GM18502 (cell line): ENCODE measurements around the gene CUL9.

Source experiments
- ATAC-seq: cut with Tn5 transposase; IDR thresholded peaks from one replicate; pipeline ENCODE4 v1.9.1; 2021; ENCODE audit warnings: mild to moderate bottlenecking; ENCODE audit not compliant: unreplicated experiment, poor library complexity

The CUL9 gene

DNA sequence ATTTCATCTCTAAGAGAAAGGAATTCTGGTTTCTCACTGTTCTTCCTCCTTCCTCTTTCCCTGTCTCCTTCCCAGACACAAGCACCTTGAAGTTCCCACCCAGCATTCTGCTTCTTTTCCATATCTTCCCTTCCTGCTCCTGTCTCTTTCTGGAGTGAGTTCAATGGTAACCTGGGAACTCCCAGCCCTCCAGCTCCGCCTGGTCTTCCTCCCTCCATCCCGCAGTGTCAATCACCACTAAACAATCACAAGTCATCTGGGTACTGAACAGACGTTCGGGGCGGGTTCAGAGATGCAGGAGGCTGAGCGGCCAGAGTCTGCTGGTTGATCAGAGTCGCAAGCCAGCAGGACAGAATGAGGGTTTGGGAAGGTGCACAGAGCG lies 69.0 kb downstream of the CUL9 start:
- no peak for ATAC-seq

DNA sequence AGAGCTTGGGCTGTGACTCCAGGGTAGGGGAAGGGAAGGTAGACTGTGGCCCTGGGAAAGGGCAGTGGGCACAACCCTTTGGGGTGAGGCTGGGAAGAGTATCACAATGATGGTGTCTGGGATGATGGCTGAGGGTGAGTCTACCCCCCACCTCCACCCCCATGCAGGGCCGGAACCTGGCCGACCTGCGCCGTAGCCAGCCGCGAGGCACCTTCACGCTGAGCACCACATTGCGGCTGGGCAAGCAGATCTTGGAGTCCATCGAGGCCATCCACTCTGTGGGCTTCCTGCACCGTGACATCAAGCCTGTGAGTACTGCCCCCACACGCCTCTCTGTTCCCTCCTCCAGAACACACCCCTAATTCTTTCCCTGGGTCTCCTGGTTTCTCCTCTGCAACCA lies 71.4 kb downstream of the CUL9 start:
- no peak for ATAC-seq

DNA sequence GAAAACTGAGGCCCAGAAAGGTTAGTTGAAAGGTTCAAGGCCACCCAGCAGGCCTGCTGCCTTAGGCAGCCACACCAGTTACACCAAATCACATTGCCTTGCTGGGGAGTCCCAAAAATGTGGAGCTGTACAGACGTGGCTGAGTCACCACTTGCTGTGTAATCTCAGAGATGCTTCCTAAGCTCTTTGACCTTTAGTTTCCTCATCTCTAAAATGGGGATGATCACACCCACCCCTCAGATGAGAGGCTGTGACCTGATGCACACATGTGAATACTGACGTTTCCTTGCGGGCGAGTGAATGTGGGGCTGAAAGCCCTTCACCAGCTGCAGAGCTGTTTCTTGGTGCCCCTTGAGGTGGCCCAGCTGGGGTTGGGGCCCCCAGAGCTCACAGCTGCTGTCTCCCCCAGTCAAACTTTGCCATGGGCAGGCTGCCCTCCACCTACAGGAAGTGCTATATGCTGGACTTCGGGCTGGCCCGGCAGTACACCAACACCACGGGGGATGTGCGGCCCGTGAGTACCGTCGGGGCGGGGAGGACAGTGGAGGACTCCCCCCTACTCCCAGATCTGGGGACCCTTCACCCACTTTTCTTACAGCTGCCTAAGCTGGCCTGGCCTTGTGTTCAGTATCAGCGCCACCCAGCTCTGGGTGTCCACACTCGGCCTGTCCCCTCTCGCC lies 72.3 kb downstream of the CUL9 start:
- no peak for ATAC-seq

DNA sequence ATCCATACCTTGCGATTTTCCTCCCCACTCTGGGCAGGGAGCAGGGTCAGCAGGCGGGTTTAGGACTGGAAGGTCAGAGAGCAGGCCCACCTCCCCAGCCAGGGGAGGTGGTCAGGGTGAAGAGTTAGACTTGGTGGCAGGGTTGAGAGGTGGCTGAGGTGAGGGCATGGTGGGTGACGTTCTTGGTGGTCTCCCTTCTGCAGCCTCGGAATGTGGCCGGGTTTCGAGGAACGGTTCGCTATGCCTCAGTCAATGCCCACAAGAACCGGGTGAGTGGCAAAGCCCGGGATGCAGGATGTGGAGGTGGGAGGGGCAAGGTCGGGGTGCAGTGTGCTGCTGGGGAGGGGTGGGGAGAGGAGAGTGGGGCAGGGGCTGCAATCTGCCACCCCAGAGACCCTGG lies 72.8 kb downstream of the CUL9 start:
- ATAC-seq = no peak

DNA sequence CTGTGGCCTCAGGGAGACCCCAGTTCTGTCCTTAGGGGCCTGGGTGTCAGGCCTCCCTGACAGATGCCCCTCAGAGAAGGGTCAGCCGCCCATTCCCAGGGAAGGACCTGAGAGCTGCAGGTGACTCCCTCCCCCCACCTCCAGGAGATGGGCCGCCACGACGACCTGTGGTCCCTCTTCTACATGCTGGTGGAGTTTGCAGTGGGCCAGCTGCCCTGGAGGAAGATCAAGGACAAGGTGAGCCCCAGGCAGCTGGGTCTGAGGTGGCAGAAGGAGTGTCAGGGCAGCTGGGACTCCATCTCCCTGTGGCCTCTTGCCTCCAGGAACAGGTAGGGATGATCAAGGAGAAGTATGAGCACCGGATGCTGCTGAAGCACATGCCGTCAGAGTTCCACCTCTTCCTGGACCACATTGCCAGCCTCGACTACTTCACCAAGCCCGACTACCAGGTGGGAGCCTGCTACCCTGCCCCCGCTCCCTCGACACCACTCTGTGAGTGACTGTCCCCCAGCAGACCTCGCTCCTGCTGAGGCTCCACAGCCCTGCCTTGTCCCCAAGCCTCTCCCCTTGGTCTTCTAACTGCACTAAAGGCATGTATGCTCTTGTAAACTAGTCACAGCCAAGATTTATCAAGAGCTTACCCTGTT lies 73.5 kb downstream of the CUL9 start:
- ATAC-seq = no peak

DNA sequence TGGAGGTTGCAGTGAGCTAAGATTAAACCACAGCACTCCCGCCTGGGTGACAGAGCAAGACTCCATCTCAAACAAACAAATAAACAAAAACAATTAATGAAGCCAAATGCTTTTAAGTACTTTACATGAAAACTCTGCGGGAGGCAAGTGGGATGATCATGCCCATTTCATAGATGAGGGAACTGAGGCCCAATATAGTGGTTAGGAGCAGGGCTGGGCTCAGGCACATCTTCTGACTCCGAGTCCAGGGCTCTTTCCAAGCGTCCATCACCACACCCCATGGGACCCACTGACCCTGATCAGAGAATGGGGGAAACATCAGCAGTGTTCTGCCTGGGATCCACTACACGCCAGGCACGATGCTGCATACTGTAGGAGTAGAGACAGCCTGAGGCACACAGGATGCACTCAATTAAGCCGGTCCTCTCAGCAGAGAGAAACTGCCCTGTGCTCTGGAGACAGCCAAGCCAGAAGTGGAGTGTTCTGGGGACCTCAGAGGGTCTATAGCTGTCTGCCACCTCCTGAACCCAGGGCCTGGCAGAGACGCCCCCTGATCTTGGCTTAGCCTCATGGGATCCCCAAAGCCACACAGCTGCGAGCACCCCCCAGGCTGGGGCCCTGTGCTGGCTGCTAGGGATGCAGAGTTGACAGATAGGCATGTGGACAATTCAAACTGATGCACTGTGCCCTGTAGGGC lies 74.8 kb downstream of the CUL9 start:
- ATAC-seq = no peak

DNA sequence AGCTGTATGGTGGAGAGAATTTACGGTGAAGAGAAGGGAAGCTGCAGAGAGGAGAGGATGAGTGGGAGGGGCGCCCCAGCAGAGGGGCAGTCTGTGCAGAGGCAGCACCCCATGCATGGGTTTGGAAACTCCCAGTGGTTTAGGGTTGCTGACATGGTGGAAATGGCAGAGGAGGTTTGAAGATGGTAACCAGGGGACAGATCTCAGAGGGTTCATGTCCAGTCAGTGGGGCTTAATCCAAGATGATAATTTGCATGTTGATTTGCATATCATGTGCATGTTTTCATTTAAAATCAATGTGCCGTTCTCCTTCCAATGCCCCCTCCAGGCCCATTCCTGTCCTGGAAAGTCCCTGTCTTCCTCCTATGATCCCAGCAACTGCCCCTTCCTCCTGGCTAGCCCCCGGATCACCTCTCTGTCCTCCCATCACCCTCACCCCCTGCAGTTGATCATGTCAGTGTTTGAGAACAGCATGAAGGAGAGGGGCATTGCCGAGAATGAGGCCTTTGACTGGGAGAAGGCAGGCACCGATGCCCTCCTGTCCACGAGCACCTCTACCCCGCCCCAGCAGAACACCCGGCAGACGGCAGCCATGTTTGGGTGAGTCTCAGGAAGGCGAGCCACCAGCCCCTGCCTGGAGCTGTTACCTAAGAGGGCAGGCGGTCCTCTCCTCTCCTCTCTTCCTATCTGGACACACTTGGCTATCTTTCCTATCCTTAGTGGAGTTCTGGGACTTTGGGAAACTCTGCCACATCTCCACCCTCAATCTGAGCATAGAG lies 75.6 kb downstream of the CUL9 start:
- ATAC-seq = no peak

DNA sequence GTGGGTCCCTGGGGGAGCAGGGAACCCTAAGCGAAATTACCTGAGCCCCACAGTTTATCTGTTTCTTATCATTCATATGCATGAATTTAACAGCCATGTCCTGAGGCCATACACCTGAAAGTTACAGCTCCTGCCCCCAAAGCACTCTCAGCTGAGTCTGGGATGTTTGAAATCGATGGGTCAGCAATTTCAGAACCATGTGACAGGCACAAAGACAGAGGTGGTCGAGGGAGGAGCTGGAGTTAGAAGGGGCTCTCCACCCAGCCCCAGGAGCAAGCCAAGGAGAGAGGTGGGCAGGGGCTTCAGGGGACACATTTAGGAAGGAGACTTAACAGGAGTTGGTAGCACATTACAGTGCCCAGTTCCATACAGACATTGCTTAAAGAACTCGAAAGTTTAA lies 76.2 kb downstream of the CUL9 start:
- no peak for ATAC-seq

DNA sequence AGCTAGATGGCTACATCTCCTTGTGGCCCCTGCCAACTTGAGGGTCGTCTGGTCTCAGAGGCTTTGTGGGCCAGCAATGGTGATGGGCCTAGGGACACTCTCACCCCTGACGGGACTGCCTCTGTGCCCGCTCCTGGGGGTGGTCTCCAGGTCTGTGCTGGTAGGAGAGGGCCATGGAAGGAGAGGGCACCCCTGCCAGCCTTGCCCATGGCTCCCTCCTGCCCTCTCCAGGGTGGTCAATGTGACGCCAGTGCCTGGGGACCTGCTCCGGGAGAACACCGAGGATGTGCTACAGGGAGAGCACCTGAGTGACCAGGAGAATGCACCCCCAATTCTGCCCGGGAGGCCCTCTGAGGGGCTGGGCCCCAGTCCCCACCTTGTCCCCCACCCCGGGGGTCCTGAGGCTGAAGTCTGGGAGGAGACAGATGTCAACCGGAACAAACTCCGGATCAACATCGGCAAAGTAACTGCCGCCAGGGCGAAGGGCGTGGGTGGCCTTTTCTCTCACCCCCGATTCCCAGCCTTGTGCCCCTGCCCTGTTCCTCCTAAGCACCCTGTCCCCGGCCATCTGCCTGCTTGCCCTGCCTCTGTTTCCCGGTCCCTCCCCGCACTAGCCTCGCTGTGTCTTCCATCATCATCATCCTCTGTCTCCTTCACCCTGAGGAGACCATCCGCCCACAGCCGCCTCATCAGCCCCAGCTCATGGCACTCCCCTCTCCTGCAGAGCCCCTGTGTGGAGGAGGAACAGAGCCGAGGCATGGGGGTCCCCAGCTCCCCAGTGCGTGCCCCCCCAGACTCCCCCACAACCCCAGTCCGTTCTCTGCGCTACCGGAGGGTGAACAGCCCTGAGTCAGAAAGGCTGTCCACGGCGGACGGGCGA lies 77.1 kb downstream of the CUL9 start:
- ATAC-seq = no peak

DNA sequence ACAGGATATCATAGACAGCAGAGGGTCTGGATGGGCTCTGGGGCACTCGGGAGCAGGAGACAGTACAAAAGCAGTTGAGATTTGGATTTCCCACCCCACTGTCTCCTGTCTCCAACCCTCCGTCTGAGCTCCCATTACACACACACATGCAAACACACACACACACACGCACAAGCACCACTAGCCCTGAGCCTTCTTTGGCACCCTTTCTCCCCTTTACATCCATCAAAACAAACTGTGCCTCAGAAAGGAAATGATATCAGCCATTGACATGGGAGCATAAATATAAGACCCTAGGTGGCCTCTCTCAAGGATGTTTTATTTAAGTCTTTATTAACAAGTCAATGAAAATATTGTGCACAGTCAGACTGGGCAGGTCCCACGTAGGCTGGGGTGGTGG lies 78.8 kb downstream of the CUL9 start:
- no peak for ATAC-seq

DNA sequence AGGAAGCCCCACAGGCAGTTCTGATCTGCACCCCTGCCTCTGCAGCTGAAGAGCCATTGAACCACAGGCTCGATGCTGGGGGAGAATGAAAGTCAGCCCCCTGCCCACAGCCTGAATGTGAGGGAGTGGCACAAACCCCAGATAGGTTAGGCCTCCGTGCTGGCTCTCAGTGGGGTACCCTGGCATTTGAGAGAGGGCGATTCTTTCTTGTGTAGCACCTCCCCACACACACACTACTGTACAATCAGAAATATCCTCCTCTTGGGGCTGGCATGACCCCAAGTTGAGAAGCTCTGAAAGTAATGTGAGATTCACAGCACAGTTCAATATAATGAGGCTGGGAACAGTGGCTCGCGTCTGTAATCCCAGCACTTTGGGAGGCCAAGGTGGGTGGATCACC lies 79.2 kb downstream of the CUL9 start:
- no peak for ATAC-seq

DNA sequence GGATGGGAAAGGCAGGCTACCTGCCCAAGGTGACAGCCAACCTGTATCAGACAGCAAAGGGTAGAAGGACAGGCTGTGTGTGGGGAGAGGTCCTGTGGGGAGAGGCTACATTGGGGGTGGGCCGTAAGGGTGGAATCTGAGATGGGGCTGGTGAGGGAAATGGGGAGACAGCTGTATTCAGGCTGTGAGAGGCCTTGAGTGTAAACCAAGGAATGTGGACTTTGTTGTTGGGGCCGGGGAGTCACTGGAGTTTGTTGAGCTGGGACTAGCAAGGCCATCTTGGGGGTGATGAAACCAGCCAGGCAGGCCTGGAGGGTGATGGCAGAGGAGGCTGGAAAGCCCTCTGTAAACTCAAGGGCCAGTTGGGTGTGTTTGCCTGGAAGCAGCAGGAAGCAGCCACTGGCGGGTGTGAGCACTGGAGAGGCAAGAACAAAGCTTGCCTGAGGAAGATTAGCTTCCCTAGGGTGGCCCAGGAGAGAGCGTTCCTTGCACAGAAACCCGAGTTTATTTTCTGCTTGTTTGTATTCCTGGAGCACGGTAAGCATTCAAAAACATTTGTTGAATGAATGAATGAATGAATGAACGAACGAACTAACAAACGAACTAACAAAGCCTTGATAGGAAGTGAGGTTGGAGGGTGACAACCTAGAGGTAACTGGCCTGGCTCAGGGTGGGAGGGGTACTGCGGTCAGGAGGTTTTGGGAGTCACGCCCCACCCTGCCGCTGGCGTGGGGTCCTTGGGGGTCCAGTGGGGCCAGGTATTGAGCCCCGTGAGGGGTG lies 80.2 kb downstream of the CUL9 start:
- no peak for ATAC-seq

DNA sequence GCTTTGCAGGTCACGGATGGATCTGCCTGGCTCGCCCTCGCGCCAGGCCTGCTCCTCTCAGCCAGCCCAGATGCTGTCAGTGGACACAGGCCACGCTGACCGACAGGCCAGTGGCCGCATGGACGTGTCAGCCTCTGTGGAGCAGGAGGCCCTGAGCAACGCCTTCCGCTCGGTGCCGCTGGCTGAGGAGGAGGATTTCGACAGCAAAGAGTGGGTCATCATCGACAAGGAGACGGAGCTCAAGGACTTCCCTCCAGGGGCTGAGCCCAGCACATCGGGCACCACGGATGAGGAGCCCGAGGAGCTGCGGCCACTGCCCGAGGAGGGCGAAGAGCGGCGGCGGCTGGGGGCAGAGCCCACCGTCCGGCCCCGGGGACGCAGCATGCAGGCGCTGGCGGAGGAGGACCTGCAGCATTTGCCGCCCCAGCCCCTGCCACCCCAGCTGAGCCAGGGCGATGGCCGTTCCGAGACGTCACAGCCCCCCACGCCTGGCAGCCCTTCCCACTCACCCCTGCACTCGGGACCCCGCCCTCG lies 80.9 kb downstream of the CUL9 start:
- no peak for ATAC-seq

DNA sequence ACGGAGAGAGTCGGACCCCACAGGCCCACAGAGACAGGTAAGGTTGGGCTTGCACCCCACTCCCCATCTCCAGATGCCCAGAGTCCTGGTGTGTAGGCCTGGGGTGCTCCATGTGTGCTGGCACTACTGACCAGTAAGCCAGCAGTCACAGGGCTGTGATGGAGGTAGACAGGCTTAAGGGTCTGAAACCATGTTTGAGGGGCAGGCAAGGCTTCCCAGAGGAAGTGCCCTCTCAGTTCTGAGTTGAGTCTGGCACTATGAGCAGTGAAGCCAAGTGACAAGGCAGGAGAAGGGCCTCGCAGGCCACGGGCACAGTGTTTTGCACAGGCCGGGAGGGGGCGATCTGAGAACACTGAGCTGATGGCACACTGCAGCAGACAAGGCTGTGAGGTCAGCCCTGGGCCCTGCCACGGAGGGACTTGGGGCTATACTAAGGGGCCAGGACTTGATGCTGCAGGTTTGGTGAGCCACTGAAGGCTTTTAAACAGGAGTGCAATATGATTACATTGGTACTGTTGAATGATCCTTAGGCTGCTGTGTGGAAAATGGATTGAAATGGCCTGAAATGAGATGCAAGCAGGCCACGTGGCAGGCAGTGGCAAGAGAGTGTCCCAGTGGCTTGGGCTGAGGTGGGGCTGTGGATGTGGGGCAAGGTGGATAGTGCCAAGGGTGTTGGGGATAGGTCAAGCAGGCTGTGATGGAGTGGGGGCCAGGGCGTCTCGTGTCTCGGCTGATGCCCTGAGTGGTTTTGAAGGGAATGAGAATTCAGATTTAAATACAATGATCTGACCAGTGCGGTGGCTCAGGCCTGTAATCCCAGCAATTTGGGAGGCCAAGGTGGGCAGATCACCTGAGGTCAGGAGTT lies 81.5 kb downstream of the CUL9 start:
- peak; percentile 63 for ATAC-seq

DNA sequence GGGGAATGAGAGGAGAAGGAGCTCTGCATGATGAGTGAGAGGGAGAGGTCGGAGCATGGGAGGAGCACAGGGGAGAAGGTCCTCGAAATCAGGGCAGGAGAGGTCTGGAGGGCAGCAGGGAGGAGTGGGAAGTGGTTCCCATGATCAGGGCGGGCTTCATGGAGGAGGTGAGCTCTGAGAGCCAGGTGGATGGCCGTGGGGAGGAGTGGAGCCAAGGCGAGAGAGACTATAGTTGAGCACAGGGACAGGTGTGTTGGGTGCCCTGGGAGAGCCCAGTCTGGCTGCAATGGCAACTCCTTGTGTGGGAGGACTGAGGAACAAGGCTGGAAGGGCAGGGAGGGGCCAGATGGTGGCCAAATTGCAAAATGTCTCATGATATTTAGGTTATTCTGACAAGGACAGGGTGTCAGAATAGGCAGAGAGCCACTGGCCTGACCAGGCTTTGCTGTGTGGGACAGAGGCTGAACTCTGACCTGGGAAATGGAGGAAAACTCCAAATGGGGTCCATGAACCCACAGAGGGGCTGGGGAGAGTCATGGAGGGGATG lies 82.7 kb downstream of the CUL9 start:
- no peak for ATAC-seq

DNA sequence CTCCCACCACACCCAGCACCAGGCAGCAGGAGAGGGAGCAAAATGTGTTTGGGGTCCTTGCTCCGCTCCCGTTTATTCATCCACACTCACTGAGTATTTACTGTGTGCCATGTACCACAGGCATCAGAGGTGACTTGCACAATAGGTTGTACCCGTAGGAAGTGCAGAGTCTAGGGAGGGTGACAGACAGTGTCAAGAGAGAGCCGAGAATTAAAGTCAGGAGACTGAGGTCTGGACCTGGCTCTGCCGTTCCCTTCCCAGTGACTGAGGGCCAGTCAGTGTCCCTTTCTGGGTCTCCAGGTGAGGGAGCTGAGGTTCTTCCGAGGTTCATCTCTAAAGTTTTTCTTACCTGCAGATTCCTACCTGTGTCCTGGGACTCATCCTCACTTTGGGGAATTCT lies 83.6 kb downstream of the CUL9 start:
- ATAC-seq = no peak

DNA sequence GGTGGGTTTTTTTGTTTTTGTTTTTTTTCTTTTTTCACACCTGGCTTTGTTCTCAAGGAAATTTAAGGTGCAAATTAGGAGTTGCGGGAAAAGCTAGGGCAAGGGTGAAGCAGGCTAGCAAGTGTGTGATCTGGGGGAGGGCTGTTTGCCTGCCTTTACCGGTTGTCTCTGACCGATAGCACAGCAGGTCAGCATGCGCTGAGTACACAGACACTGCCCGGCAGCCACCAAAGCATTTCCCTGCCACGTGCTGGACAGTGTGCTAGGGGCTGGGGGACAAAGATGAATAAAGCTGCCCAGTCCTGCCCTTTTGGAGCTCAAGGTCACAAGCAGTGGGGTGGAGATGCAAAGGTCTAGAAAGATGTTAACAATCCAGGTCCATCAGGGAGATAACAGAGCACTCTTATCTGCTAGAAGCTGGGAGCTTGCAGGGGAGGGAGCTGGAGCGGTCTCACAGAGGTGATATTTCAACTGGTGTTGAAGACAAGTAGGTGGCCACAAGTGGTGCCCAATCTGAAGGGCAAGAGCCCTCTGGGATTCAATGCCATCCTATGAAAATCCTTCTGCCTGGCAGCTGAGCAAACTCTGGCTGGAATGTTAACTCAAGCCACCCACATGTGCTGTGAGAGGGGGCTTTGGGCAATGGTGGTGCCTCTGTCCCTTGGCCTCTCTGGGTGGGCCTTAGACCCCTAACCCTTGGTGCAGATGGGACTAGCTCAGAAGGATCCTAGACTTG lies 85.8 kb downstream of the CUL9 start:
- no peak for ATAC-seq
